Stimulated activated CD4-positive, alpha-beta T cell treated with anti-CD3 and anti-CD28 coated beads, Interleukin-1b, Interleukin-23, amount 100 ng/mL, for 4 hours (primary cell): ENCODE data around the gene B4GALT6.

Experiments
- DNase-seq, 2 donors: peaks; one replicate each; pipeline ENCODE4 v3.0.0-alpha.2; 2020; ENCODE audit warnings: low read depth in 2 of 2

The B4GALT6 gene

GRCh38 chr18:31595121-31595771 is 89.1 kb downstream of the B4GALT6 start:
- DNase-seq: no peak

GRCh38 chr18:31592506-31593157 is 91.7 kb downstream of the B4GALT6 start:
- no peak for DNase-seq

GRCh38 chr18:31591628-31592027 is 92.8 kb downstream of the B4GALT6 start, which contains the start of gene TTR:
Gene TTR (plus strand): TSS chr18:31591877. CDS start chr18:31591903, 26 bp downstream.
- DNase-seq: no peak

- DNase-seq: no peak
Observed at GRCh38 chr18:31591113-31591512, 93.3 kb downstream of the B4GALT6 start.

- DNase-seq: no peak
Observed at GRCh38 chr18:31590570-31590969, 93.8 kb downstream of the B4GALT6 start.

- DNase-seq: no peak
Observed at GRCh38 chr18:31587529-31587928, 96.9 kb downstream of the B4GALT6 start.

GRCh38 chr18:31586616-31587015 is 97.8 kb downstream of the B4GALT6 start:
- DNase-seq: no peak

GRCh38 chr18:31585991-31586390 is 98.4 kb downstream of the B4GALT6 start:
- DNase-seq: no peak

- no peak for DNase-seq
Observed at GRCh38 chr18:31583185-31583854, 101.1 kb downstream of the B4GALT6 start.

GRCh38 chr18:31581498-31582197 is 102.7 kb downstream of the B4GALT6 start:
- no peak for DNase-seq

GRCh38 chr18:31579375-31579774 is 105.0 kb downstream of the B4GALT6 start:
- no peak for DNase-seq

GRCh38 chr18:31578126-31578525 is 106.3 kb downstream of the B4GALT6 start:
- DNase-seq: no peak

GRCh38 chr18:31577195-31577594 is 107.2 kb downstream of the B4GALT6 start:
- no peak for DNase-seq

- no peak for DNase-seq
Observed at GRCh38 chr18:31576670-31577069, 107.7 kb downstream of the B4GALT6 start.

GRCh38 chr18:31575515-31576257 is 108.7 kb downstream of the B4GALT6 start:
- DNase-seq: no peak

- no peak for DNase-seq
Observed at GRCh38 chr18:31574359-31574758, 110.0 kb downstream of the B4GALT6 start.
